GM06990 (cell line): ENCODE measurements around the gene LRMDA.

Experiments used
- DNase-seq: peaks from one replicate; pipeline ENCODE4 v3.0.0-alpha.2; 2011; ENCODE audit not compliant: insufficient read length; ENCODE audit errors: extremely low read depth
- H3K27me3 ChIP-seq: replicated peaks from 2 replicates; pipeline ENCODE4 v1.6.0; 2011; ENCODE audit warnings: low read length; ENCODE audit not compliant: control insufficient read depth, insufficient read depth
- H3K36me3 ChIP-seq: 2 replicates; pipeline ENCODE4 v1.5.1; 2011; ENCODE audit warnings: low read length; ENCODE audit not compliant: control insufficient read depth, insufficient read depth
- H3K4me3 ChIP-seq: replicated peaks from 2 replicates; pipeline ENCODE4 v1.5.1; 2011; ENCODE audit warnings: low read depth, mild to moderate bottlenecking, control low read depth, low read length
- TF ChIP-seq, protein P1 (sequence below): IDR thresholded peaks from 2 replicates; pipeline ENCODE4 v1.5.1; 2011; ENCODE audit warnings: low read length, control low read depth, mild to moderate bottlenecking, inconsistent platforms; ENCODE audit not compliant: insufficient read depth, poor library complexity, severe bottlenecking

Gene LRMDA

DNA sequence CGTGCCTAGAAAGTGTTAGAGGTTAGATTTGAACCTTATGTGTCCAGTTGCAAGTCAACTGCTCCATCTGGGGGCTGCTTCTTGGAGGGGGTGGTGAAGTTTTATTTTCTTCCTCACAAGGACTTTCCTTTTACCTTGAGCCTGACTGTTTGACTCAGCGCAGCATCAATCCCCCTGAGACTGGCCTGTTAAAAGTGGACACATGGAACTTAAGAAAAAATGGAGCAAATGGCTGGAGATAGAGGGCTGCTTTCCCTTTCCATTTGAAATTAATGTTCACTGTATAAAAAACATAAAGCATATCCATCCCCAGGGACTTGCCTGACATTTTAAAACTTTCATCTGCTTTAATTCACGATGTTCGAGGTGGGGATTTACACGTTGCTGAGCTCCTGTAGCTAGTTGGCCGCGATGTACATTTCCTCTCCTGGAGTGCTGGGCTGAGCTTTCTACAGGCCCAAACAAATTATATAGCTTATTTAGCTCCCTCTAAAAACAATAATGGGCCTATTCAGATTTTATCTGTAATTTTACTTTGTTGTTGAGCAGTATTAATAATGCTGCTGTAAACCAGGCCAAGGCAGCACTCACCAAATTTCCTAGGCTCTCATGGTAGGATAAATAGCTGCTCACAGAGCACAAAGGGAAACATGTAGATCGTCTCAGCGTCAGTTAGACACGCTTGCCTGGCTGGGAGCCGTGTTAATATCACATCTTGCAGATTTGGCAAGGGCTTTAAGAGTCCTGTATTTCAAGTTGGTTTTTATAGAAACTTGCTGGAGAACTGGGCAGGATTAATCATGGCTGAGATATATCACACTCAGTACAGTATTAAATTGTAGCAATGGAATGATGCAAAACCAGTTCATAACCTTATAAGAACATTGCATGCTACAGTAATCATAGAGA lies 251.5 kb downstream of the LRMDA start:
- H3K27me3 ChIP-seq, result no peaks in the 10 kb centered on the region; the same call in 1 of the 2 replicates
- no peaks in the 10 kb centered on the region for H3K36me3 ChIP-seq
- DNase-seq, result no peak
- no peak overlapping the region for H3K4me3 ChIP-seq
- TF ChIP-seq, protein P1, sequence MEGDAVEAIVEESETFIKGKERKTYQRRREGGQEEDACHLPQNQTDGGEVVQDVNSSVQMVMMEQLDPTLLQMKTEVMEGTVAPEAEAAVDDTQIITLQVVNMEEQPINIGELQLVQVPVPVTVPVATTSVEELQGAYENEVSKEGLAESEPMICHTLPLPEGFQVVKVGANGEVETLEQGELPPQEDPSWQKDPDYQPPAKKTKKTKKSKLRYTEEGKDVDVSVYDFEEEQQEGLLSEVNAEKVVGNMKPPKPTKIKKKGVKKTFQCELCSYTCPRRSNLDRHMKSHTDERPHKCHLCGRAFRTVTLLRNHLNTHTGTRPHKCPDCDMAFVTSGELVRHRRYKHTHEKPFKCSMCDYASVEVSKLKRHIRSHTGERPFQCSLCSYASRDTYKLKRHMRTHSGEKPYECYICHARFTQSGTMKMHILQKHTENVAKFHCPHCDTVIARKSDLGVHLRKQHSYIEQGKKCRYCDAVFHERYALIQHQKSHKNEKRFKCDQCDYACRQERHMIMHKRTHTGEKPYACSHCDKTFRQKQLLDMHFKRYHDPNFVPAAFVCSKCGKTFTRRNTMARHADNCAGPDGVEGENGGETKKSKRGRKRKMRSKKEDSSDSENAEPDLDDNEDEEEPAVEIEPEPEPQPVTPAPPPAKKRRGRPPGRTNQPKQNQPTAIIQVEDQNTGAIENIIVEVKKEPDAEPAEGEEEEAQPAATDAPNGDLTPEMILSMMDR, result no peak

DNA sequence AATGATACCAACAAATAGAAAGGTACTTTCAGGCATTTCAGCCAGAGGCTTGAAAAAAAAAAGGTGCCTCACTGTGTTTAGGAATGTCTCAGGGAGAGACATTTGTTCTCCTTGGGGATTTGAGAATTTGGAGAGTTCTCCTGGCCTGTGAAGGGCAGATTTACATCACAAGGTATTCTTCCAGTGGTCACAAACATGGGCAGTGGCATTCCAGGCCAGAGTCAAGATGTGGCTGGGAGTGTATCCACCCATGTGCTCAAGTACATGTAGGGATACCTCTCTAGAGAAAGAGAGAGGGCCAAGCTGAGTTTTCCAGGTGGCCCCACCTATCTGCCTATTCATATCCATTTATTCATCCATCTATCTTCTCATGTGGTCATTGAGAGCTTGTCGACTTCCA lies 253.8 kb downstream of the LRMDA start:
- TF ChIP-seq, protein P1, result no peak
- DNase-seq, result no peak
- no peak overlapping the region for H3K4me3 ChIP-seq
- no peaks in the 10 kb centered on the region; the same call in 1 of the 2 replicates for H3K27me3 ChIP-seq
- H3K36me3 ChIP-seq, result no peaks in the 10 kb centered on the region

DNA sequence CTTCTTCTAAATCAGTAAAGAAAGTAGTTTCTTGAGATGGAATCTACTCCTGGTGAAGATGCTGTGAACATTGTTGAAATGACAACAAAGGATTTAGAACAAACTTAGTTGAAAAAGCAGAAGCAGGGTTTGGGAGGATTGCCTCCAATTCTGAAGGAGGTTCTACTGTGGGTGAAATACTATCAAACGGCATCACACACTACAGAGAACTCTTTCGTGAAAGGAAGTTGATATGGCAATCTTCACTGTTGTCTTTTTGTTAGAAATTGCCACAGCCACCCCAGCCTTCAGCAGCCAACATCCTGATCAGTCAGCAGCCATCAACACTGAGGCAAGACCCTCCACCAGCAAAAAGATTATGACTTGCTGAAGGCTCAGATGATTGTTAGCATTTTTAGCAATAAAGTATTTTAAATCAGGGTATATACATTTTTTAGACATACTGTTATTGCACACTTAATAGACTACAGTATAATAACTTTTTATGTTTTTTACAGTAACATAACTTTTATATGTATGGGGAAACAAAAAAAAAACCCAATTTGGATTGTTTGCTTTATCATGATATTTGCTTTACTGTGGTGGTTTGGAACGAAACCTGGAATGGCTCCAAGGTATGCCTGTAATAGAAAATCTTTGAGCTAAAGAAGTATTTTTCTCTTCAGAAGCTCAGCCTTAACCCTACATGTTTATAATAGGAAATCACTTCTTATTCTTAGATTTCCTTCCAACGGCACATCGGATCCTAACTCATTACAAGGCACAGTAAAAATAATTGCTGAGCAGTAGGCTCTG lies 257.3 kb downstream of the LRMDA start:
- TF ChIP-seq, protein P1, result no peak
- Histone ChIP-seq H3K27me3 (no peaks in the 10 kb centered on the region), H3K36me3 (no peaks in the 10 kb centered on the region), H3K4me3 (no peak overlapping the region)
- DNase-seq, result no peak

DNA sequence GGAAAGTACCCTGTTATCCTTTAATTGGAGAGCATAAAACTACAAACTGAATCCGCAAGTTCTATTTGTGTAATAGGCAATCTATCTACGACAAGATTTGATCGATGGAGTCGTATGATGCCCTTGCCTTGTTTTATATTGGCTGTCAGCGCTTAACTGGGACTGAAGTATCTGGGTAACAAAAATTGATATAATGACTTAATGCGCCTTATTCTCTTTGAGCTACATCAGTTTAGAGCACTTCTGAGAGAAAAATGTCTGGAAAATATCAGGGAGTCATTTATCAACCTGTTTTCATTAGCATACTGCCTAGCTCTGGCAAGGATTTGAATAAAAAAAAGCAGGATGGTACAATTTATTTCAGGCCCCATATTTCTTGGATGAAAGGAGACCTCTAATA lies 262.1 kb downstream of the LRMDA start:
- Histone ChIP-seq H3K4me3 (no peak overlapping the region), H3K36me3 (no peaks in the 10 kb centered on the region), H3K27me3 (no peaks in the 10 kb centered on the region)
- TF ChIP-seq, protein P1, result no peak
- DNase-seq, result no peak

DNA sequence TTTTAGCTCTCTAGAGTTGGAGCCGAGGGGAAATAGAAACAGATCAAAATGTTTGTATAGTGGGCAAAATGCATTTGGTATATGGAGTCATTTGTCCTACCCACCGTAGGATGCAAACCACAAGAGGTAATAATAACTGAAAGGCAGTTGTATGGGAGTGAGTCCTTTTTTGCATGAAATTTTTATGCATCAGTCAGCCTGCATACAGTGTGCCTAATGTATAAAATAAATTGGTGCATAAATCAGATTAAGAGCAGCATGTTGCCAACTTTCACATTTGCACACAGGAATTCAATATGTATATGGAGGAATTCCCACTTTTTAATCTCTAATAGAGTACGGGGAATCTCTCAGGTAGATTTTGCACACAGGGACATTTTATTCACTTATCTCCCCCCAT lies 262.8 kb downstream of the LRMDA start:
- H3K27me3 ChIP-seq, result no peaks in the 10 kb centered on the region
- no peak for DNase-seq
- H3K36me3 ChIP-seq, result no peaks in the 10 kb centered on the region

More for the DNA sequence above, 262.8 kb downstream of the LRMDA start:
- H3K4me3 ChIP-seq, result no peak overlapping the region
- TF ChIP-seq, protein P1, result no peak
